Measurements from ENCODE around the gene CENPX. TPM values are rescaled to one million over a fixed set of nuclear protein-coding genes. Genes with fewer than 3 reads are reported as not detected.

CENPX gene
- total RNA-seq, result 40.2 TPM
- long read RNA-seq, transcript CENPX-201 (4 exons, 751 nt), result minor isoform, 8 of 40 reads
- long read RNA-seq, transcript CENPX-202 (5 exons, 805 nt), result major isoform, 15 of 40 reads
- long read RNA-seq, partial matches to known transcripts, result 5 of 40 reads
- long read RNA-seq, other reads (novel, unspliced or antisense), result 7 of 40 reads

GRCh38 chr17:82022310-82022980, at the start of gene CENPX:
Gene CENPX, minus strand, starts transcription at chr17:82022878. Its CDS starts 17 bp downstream, at chr17:82022861.
- Histone ChIP-seq H3K27me3 (no peaks in the 10 kb centered on the region), H3K9me3 (no peaks in the 10 kb centered on the region), H3K4me3 (peak within 1 kb of the TSS; percentile 98), H3K36me3 (no peaks in the 10 kb centered on the region), H3K27ac (peak within 1 kb of the TSS; percentile 78), H3K4me1 (peaks cover 20% of the 10 kb centered on the region)
- TF ChIP-seq CTCF (IDR thresholded peaks at IDR 0.05), result no peak
- ATAC-seq, result no peak
- DNase-seq, result no peak
- intact Hi-C loops (cut with DNase I), result no loop called here

GRCh38 chr17:82070611-82071010, 47.9 kb upstream of the CENPX start:
- intact Hi-C loops (cut with DNase I), result no loop called here
- no peak for ATAC-seq

GRCh38 chr17:82065638-82066303, 43.1 kb upstream of the CENPX start, which contains the start of gene DUS1L:
Gene DUS1L, minus strand, starts transcription at chr17:82065804. Its CDS starts 745 bp downstream, at chr17:82065059.
- TF ChIP-seq CTCF (IDR thresholded peaks at IDR 0.05), result no peak
- no peaks in the 10 kb centered on the region for H3K27me3 ChIP-seq
- ATAC-seq (peak; percentile 91), DNase-seq (peak; percentile 87)
- peaks cover 17% of the 10 kb centered on the region for H3K36me3 ChIP-seq
- peaks cover 15% of the 10 kb centered on the region for H3K4me1 ChIP-seq
- no peaks in the 10 kb centered on the region for H3K9me3 ChIP-seq
- H3K4me3 ChIP-seq, result peak within 1 kb of the TSS; percentile 94
- peak within 1 kb of the TSS; percentile 88 for H3K27ac ChIP-seq
- intact Hi-C loops (cut with DNase I), result no loop called here

More at GRCh38 chr17:82070611-82071010, 47.9 kb upstream of the CENPX start:
- Histone ChIP-seq H3K4me1 (peaks cover 6% of the 10 kb centered on the region), H3K36me3 (no peaks in the 10 kb centered on the region), H3K9me3 (no peaks in the 10 kb centered on the region), H3K4me3 (no peak overlapping the region), H3K27ac (no peak overlapping the region), H3K27me3 (no peaks in the 10 kb centered on the region)
- TF ChIP-seq CTCF (IDR thresholded peaks at IDR 0.05), result no peak
- no peak for DNase-seq

GRCh38 chr17:82065193-82065637, 42.5 kb upstream of the CENPX start:
- DNase-seq, result no peak

More at GRCh38 chr17:82065193-82065637, 42.5 kb upstream of the CENPX start:
- peak overlapping the region; percentile 88 for H3K27ac ChIP-seq
- H3K4me1 ChIP-seq, result peaks cover 15% of the 10 kb centered on the region
- no peaks in the 10 kb centered on the region for H3K9me3 ChIP-seq
- H3K4me3 ChIP-seq, result peak overlapping the region; percentile 94
- H3K27me3 ChIP-seq, result no peaks in the 10 kb centered on the region
- H3K36me3 ChIP-seq, result peaks cover 22% of the 10 kb centered on the region
- intact Hi-C loops (cut with DNase I), result no loop called here
- no peak for TF ChIP-seq CTCF (IDR thresholded peaks at IDR 0.05)
- peak; percentile 22 for ATAC-seq

All from upper lobe of right lung (tissue), 1 donor.